ENCODE results near the gene KRABD2.
"Not testable (repeated sequence)": the region's sequence is repeated elsewhere in the genome, so short reads cannot be mapped to it uniquely, and the experiment has no call there.

KRABD2 gene

GRCh38 chr17:8376271-8377067, at the start of gene KRABD2:
Gene KRABD2 (minus strand): TSS chr17:8376704.
- peak; percentile 37 for DNase-seq

- DNase-seq = no peak
Measured at GRCh38 chr17:8421571-8421970, 45.1 kb upstream of the KRABD2 start.

GRCh38 chr17:8420041-8420934, 43.8 kb upstream of the KRABD2 start:
- DNase-seq = no peak

GRCh38 chr17:8419305-8419704, 42.8 kb upstream of the KRABD2 start:
- no peak for DNase-seq

GRCh38 chr17:8418471-8418870, 42.0 kb upstream of the KRABD2 start:
- DNase-seq = no peak

GRCh38 chr17:8417806-8418205, 41.3 kb upstream of the KRABD2 start:
- no peak for DNase-seq

GRCh38 chr17:8413938-8414337, 37.4 kb upstream of the KRABD2 start:
- DNase-seq = no peak

- DNase-seq = no peak
Measured at GRCh38 chr17:8413328-8413727, 36.8 kb upstream of the KRABD2 start.

- no peak for DNase-seq
Measured at GRCh38 chr17:8412089-8412488, 35.6 kb upstream of the KRABD2 start.

GRCh38 chr17:8410883-8411238, 34.4 kb upstream of the KRABD2 start:
- no peak for DNase-seq

GRCh38 chr17:8409966-8410882, 33.7 kb upstream of the KRABD2 start:
- DNase-seq = peak; percentile 57

- DNase-seq = no peak
Measured at GRCh38 chr17:8408371-8408770, 31.9 kb upstream of the KRABD2 start.

GRCh38 chr17:8406174-8406573, 29.7 kb upstream of the KRABD2 start:
- no peak for DNase-seq

- no peak for DNase-seq
Measured at GRCh38 chr17:8405499-8406016, 29.1 kb upstream of the KRABD2 start.

- no peak for DNase-seq
Measured at GRCh38 chr17:8402921-8403536, 26.5 kb upstream of the KRABD2 start.

GRCh38 chr17:8401107-8401506, 24.6 kb upstream of the KRABD2 start:
- no peak for DNase-seq

- DNase-seq = no peak
Measured at GRCh38 chr17:8398980-8399379, 22.5 kb upstream of the KRABD2 start.

- no peak for DNase-seq
Measured at GRCh38 chr17:8397636-8398035, 21.1 kb upstream of the KRABD2 start, which contains the start of gene RNF222. Gene RNF222 (minus strand): TSS chr17:8397827. CDS start chr17:8393461, 4,366 bp downstream.

GRCh38 chr17:8394497-8394896, 18.0 kb upstream of the KRABD2 start:
- DNase-seq = not testable (repeated sequence)

GRCh38 chr17:8393470-8394231, 17.1 kb upstream of the KRABD2 start:
- DNase-seq = no peak

All from NCI-H2107 (cell line).